ENCODE results near the gene HIPK2. TPM values are rescaled to one million over a fixed set of nuclear protein-coding genes. Genes with fewer than 3 reads are reported as not detected.

Gene HIPK2
- total and polyA plus RNA-seq, 2 experiments from 2014 or later: 7.3 to 16.9 TPM

DNA sequence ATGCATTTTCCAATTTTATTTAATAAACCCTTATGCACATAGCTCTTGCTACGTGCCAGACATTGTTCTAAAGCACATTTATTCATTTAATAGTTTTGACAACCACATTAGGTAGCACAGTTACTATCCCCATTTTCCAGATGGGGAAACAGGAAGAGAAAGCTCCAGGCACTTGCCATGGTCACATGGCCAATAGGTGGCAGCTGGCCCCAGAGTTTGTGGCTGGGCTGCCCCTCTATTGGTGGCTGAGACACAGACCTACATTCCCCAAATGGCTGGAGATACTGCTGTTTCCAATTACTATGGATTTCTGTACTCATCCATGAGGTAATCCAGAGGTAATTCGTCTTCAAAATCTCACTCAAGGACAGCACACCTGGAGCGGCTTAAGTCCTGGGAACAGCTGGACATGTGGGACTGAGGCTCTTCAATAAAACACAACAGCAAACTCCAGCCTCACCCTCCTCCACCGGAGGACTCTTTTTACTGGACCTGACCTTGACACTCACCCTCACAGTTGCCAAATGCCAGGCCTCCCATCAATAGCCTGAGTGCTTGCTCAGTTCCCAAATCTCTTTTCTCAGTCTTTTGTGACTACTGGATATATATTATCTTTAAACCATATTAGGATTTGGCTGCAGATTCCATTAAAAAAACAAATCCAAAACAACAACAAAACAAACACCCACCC, 148.3 kb downstream of the HIPK2 start:
- H3K9me3 Mint-ChIP-seq: no peaks in the 10 kb centered on the region; the same call in 2 of the 3 replicates
- Histone ChIP-seq H3K27me3 (ENCODE audit: insufficient read depth) (no peaks in the 10 kb centered on the region), H3K27ac (ENCODE audit: low read depth) (no peak overlapping the region), H3K4me1 (ENCODE audit: insufficient read depth) (peaks cover 3% of the 10 kb centered on the region; the same call in 1 of the 2 replicates), H2AFZ (no peak overlapping the region), H3K4me3 (no peak overlapping the region), H3K79me2 (replicated peaks; ENCODE audit: insufficient read depth) (no peaks in the 10 kb centered on the region), H4K20me1 (replicated peaks; ENCODE audit: insufficient read depth) (no peaks in the 10 kb centered on the region), H3K36me3 (ENCODE audit: insufficient read depth) (no peaks in the 10 kb centered on the region), H3K4me2 (no peak overlapping the region), H3K9me2 (ENCODE audit: insufficient read depth) (no peaks in the 10 kb centered on the region), H3F3A (replicated peaks; ENCODE audit: low read depth) (no peaks in the 10 kb centered on the region)
- no peak overlapping the region for H3K27ac Mint-ChIP-seq
- peaks cover 10% of the 10 kb centered on the region for H3K4me1 Mint-ChIP-seq
- peak; percentile 58 for ATAC-seq
- no peak overlapping the region for H3K4me3 Mint-ChIP-seq
- TF ChIP-seq JUNB (IDR thresholded peaks at IDR 0.05; ENCODE audit: unreplicated experiment) (no peak), POLR2AphosphoS5 (IDR thresholded peaks at IDR 0.05; ENCODE audit: low read depth) (no peak)
- TF ChIP-seq, protein P1, sequence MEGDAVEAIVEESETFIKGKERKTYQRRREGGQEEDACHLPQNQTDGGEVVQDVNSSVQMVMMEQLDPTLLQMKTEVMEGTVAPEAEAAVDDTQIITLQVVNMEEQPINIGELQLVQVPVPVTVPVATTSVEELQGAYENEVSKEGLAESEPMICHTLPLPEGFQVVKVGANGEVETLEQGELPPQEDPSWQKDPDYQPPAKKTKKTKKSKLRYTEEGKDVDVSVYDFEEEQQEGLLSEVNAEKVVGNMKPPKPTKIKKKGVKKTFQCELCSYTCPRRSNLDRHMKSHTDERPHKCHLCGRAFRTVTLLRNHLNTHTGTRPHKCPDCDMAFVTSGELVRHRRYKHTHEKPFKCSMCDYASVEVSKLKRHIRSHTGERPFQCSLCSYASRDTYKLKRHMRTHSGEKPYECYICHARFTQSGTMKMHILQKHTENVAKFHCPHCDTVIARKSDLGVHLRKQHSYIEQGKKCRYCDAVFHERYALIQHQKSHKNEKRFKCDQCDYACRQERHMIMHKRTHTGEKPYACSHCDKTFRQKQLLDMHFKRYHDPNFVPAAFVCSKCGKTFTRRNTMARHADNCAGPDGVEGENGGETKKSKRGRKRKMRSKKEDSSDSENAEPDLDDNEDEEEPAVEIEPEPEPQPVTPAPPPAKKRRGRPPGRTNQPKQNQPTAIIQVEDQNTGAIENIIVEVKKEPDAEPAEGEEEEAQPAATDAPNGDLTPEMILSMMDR (conservative IDR thresholded peaks at IDR 0.05; ENCODE audit: low read depth in 2 of 2): peak in 1 of 2 experiments; percentile 49; a peak in 2 of 4 replicates
- TF ChIP-seq, protein P2, sequence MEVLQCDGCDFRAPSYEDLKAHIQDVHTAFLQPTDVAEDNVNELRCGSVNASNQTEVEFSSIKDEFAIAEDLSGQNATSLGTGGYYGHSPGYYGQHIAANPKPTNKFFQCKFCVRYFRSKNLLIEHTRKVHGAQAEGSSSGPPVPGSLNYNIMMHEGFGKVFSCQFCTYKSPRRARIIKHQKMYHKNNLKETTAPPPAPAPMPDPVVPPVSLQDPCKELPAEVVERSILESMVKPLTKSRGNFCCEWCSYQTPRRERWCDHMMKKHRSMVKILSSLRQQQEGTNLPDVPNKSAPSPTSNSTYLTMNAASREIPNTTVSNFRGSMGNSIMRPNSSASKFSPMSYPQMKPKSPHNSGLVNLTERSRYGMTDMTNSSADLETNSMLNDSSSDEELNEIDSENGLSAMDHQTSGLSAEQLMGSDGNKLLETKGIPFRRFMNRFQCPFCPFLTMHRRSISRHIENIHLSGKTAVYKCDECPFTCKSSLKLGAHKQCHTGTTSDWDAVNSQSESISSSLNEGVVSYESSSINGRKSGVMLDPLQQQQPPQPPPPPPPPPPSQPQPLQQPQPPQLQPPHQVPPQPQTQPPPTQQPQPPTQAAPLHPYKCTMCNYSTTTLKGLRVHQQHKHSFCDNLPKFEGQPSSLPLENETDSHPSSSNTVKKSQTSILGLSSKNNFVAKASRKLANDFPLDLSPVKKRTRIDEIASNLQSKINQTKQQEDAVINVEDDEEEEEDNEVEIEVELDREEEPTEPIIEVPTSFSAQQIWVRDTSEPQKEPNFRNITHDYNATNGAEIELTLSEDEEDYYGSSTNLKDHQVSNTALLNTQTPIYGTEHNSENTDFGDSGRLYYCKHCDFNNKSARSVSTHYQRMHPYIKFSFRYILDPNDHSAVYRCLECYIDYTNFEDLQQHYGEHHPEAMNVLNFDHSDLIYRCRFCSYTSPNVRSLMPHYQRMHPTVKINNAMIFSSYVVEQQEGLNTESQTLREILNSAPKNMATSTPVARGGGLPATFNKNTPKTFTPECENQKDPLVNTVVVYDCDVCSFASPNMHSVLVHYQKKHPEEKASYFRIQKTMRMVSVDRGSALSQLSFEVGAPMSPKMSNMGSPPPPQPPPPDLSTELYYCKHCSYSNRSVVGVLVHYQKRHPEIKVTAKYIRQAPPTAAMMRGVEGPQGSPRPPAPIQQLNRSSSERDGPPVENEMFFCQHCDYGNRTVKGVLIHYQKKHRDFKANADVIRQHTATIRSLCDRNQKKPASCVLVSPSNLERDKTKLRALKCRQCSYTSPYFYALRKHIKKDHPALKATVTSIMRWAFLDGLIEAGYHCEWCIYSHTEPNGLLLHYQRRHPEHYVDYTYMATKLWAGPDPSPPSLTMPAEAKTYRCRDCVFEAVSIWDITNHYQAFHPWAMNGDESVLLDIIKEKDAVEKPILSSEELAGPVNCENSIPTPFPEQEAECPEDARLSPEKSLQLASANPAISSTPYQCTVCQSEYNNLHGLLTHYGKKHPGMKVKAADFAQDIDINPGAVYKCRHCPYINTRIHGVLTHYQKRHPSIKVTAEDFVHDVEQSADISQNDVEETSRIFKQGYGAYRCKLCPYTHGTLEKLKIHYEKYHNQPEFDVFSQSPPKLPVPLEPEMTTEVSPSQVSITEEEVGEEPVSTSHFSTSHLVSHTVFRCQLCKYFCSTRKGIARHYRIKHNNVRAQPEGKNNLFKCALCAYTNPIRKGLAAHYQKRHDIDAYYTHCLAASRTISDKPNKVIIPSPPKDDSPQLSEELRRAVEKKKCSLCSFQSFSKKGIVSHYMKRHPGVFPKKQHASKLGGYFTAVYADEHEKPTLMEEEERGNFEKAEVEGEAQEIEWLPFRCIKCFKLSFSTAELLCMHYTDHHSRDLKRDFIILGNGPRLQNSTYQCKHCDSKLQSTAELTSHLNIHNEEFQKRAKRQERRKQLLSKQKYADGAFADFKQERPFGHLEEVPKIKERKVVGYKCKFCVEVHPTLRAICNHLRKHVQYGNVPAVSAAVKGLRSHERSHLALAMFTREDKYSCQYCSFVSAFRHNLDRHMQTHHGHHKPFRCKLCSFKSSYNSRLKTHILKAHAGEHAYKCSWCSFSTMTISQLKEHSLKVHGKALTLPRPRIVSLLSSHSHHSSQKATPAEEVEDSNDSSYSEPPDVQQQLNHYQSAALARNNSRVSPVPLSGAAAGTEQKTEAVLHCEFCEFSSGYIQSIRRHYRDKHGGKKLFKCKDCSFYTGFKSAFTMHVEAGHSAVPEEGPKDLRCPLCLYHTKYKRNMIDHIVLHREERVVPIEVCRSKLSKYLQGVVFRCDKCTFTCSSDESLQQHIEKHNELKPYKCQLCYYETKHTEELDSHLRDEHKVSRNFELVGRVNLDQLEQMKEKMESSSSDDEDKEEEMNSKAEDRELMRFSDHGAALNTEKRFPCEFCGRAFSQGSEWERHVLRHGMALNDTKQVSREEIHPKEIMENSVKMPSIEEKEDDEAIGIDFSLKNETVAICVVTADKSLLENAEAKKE (CRISPR knock-in tag; IDR thresholded peaks at IDR 0.05): no peak
- peaks cover 6% of the 10 kb centered on the region for H3K27me3 Mint-ChIP-seq (ENCODE audit: insufficient read depth, low read depth, poor library complexity)
- DNase-seq (ENCODE audit: low spot score): no peak
- peaks cover 25% of the 10 kb centered on the region for H3K36me3 Mint-ChIP-seq (ENCODE audit: low read depth)

Measured in GM23338 (cell line).